Inflammatory macrophage (primary cell): ENCODE measurements around the gene CFAP90.
A peak's percentile ranks its signal among the peaks of the same experiment; 100 is the strongest.

Experiments used
- DNase-seq, 2 donors: peaks; one replicate each; pipeline ENCODE4 v3.0.0-alpha.2; 2020 to 2022

Gene CFAP90

GRCh38 chr5:7816535-7816901 lies 34.4 kb downstream of the CFAP90 start:
- DNase-seq, result no peak

DNA sequence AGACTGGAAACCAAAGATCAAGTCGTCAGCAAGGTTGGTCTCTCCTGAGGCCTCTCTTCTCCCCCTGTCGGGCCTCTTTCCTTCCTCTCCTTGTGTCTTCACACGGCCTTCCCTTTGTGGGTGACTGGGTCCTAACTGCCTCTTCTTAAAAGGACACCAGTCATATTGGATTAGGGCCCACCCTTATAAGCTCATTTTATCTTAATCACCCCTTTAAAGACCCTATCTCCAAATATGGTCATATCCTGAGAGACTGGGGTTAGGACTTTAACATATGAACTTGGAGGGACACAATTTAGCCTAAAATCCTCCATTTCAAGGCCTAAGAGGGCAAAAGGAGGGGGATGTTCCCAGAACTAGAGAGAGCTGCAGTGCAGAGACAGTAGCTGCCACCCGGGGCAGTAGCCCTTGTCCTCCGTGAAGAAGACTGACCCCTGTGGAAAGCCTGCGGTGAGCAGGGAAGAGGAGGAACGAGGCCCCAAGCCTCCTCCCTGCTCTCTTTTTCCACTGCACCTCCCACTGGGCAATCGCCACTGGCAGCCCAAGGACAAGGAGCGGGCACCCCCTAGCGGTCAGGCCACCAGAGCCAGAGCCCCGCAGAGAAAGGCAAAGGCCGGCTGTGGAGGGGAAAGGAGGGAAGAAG lies 34.9 kb downstream of the CFAP90 start:
- DNase-seq, result peak; percentile 72 to 80

DNA sequence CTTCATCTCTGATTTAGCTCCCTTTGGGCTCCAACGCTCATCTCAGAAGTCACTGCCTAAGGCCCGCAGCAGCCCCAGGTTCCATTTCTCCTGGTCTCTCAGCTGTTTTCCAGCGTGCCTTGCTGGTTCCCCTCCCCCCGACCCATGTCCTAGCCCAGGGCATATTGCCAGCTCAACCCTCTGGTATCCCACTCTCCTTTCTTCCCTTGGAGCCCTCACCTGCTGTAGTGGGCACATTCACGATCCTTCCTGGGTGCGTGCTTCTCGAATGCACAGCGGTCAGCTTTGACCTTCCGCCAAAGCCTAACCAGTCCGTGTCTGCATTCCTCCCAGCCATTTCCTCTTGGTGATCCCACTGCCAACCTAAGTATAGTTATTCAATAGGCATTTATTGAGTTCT lies 36.1 kb downstream of the CFAP90 start:
- no peak for DNase-seq

DNA sequence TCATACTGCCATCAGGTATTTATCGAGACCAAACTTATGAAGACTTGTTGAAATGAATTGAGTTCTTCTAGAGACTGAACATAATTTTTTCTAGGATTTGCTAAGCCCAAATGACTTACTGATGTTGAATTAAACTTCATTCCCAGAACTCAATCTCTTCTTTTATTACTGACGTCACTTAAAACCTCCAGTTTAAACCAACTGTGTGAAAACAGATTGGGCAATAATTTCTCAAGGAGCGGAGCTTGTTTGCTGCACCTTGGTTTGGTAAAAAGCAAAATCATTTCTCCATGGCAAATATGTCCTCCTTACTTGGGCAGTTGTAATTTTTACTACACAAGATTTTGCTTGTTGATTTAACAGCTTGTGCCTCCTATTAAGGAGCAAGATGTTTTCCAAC lies 37.4 kb downstream of the CFAP90 start:
- DNase-seq, result no peak

GRCh38 chr5:7813007-7813406 lies 37.9 kb downstream of the CFAP90 start:
- DNase-seq, result no peak

- DNase-seq, result no peak
Observed at GRCh38 chr5:7811715-7812114, 39.2 kb downstream of the CFAP90 start.

- no peak for DNase-seq
Observed at GRCh38 chr5:7808998-7809397, 41.9 kb downstream of the CFAP90 start.

DNA sequence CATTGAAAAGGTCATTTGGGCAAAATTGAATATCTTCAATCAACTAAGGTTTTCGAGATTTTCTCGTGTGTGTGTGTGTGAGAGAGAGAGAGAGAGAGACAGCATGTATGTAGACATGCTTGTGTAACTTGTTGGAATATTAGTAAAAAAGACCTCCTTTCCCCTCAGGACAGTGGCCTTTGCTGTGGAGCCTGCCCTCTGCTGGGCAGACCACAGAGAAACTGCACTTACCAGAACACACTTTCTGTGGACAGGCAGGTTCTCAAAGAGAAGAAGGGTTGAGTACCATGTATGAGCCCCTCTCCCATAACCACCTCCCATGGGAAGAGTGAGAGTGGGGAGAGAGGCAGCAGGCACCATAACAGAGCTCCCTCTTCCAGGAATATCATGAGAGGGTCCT lies 45.6 kb downstream of the CFAP90 start:
- no peak for DNase-seq

DNA sequence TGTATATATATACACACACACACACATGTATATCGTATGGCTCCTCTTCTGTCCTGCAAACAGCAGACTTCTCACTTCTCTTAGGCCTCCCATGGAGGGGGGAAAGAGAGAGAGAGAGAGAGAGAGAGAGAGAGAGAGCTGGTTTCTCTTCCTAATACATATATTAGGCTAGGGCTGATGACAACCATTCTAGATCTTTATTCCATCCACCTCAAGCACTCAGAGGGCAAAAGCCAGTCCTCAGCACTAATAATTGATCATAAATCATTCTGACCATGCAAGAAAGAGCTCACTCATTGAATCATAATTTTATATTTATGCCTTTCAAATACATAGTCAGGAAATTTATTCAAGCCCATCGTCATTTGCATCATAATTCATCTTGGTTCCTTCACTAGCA lies 47.0 kb downstream of the CFAP90 start:
- no peak for DNase-seq

DNA sequence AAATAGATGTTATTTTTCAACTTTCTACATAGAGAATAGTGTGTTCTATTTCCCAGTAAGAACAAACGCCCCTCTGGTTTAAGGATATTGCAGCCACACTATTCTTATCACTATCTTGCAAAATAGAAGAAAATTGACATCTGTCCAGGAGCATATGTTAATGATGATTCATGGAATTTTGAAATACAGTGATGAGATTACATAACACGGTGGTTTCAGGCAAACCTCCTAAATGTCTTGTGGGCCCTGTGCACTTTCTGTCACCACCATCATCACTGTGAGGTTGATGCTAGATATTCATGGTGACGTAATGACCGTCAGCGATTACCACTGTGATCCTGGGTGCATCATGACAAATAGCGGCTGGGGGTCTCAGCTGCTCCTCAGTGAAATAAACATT lies 48.1 kb downstream of the CFAP90 start:
- DNase-seq, result peak; percentile 67 to 87

GRCh38 chr5:7801891-7802614 lies 48.9 kb downstream of the CFAP90 start:
- no peak for DNase-seq

GRCh38 chr5:7795306-7795705 lies 55.6 kb downstream of the CFAP90 start:
- DNase-seq, result no peak

- no peak for DNase-seq
Observed at GRCh38 chr5:7794823-7795222, 56.1 kb downstream of the CFAP90 start.

GRCh38 chr5:7794311-7794710 lies 56.6 kb downstream of the CFAP90 start:
- DNase-seq, result no peak

GRCh38 chr5:7793895-7794294 lies 57.0 kb downstream of the CFAP90 start:
- no peak for DNase-seq

GRCh38 chr5:7789567-7789966 lies 61.4 kb downstream of the CFAP90 start:
- no peak for DNase-seq

DNA sequence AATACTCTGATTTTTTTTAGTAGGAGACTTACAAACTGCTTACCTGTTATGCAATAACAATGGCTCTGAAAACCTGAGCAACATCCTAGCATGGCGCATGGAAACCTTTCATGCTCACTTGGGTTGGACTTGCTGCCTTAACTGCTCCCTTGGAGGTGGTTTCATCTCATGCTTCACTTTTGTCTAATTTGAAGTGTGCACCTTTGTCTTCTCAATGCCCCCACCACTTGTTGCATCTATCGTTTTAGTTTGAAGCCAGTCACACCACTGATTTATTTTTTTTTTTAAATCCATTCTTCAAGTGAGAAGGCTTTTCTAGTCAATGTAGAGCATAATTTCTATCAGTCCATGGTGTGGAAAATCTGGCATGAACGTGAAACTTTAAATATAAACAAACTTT lies 63.2 kb downstream of the CFAP90 start:
- DNase-seq, result no peak

GRCh38 chr5:7784683-7785380 lies 66.1 kb downstream of the CFAP90 start:
- no peak for DNase-seq

- DNase-seq, result no peak
Observed at GRCh38 chr5:7781899-7782298, 69.0 kb downstream of the CFAP90 start.
